ENCODE data around the gene ZNF853.

ZNF853 gene

GRCh38 chr7:6618621-6619020 is 3.2 kb downstream of the ZNF853 start:
- no peak overlapping the region for H3K4me3 ChIP-seq (ENCODE audit: low read depth, low read length)
- TF ChIP-seq CTCF (IDR thresholded peaks at IDR 0.05; ENCODE audit: control insufficient read depth, extremely low read depth, insufficient read depth) = no peak
- DNase-seq (ENCODE audit: low read depth) = no peak

GRCh38 chr7:6619961-6620360 is 4.6 kb downstream of the ZNF853 start:
- no peak for TF ChIP-seq CTCF (IDR thresholded peaks at IDR 0.05; ENCODE audit: control insufficient read depth, extremely low read depth, insufficient read depth)
- no peak for DNase-seq (ENCODE audit: low read depth)
- no peak overlapping the region for H3K4me3 ChIP-seq (ENCODE audit: low read depth, low read length)

- DNase-seq (ENCODE audit: low read depth) = no peak
- no peak for TF ChIP-seq CTCF (IDR thresholded peaks at IDR 0.05; ENCODE audit: control insufficient read depth, extremely low read depth, insufficient read depth)
- H3K4me3 ChIP-seq (ENCODE audit: low read depth, low read length) = no peak overlapping the region
Observed at GRCh38 chr7:6621195-6622133, 6.1 kb downstream of the ZNF853 start.

- TF ChIP-seq CTCF (IDR thresholded peaks at IDR 0.05; ENCODE audit: control insufficient read depth, extremely low read depth, insufficient read depth) = no peak
- no peak for DNase-seq (ENCODE audit: low read depth)
- H3K4me3 ChIP-seq (ENCODE audit: low read depth, low read length) = no peak overlapping the region
Observed at GRCh38 chr7:6622134-6622710, 6.8 kb downstream of the ZNF853 start.

GRCh38 chr7:6623589-6624245 is 8.3 kb downstream of the ZNF853 start:
- TF ChIP-seq CTCF (IDR thresholded peaks at IDR 0.05; ENCODE audit: control insufficient read depth, extremely low read depth, insufficient read depth) = no peak
- no peak overlapping the region for H3K4me3 ChIP-seq (ENCODE audit: low read depth, low read length)
- DNase-seq (ENCODE audit: low read depth) = no peak

GRCh38 chr7:6624246-6624611 is 8.8 kb downstream of the ZNF853 start:
- no peak overlapping the region for H3K4me3 ChIP-seq (ENCODE audit: low read depth, low read length)
- TF ChIP-seq CTCF (IDR thresholded peaks at IDR 0.05; ENCODE audit: control insufficient read depth, extremely low read depth, insufficient read depth) = no peak
- DNase-seq (ENCODE audit: low read depth) = no peak
